Tibial nerve (tissue), 3 donors: Measurements from ENCODE around the gene TUBB4B.

Source experiments
- POLR2A ChIP-seq, 2 donors: fragments of 450-650 bp; IDR thresholded peaks; one replicate each; pipeline ENCODE4 v1.6.1; 2017; ENCODE audit warnings: antibody characterized with exemption in 2 of 2, mild to moderate bottlenecking in 2 of 2, moderate library complexity in 2 of 2
- TF ChIP-seq, protein P1 (sequence below), 5 experiments: fragments of 200-600 bp in 3 of 5; fragments of 450-650 bp in 2 of 5; sonication (generic) in 3 of 5; IDR thresholded peaks; one replicate each; pipeline ENCODE4 v1.5.1; 2016 to 2019; ENCODE audit warnings: antibody characterized with exemption in 5 of 5, mild to moderate bottlenecking in 3 of 5, moderate library complexity in 2 of 5

DNA sequence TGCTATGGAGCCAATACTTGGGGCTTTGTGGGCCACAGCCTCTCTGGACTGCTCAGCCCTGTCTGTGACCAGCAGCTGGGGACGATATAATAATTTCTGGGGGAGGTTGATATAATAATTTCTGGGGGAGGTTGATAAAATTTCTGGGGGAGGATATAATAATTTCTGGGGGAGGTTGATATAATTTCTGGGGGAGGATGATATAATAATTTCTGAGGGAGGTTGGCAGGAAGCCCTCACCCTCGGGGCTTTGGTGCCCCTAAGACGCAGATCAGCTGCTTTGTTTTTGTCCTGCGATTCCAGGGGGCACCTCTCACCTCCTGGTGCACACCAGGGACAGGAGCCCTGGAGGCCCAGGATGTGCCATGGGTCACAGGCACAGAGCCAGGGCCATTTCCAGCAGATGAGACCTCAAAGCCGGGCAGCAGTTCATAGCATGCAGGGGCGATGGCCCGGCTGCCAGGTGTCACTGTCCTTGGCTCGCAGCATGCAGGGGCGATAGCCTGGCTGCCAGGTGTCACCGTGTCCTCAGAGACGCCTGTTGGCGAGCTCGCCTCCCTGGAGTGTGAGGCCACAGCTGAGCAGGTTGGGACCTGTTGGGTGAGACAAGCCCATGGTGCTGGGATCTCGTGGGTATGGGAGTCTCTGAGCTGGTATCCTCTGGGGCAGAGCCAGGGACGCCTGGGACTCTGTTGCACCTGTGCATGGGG is 32.7 kb downstream of the TUBB4B start:
- TF ChIP-seq, protein P1, sequence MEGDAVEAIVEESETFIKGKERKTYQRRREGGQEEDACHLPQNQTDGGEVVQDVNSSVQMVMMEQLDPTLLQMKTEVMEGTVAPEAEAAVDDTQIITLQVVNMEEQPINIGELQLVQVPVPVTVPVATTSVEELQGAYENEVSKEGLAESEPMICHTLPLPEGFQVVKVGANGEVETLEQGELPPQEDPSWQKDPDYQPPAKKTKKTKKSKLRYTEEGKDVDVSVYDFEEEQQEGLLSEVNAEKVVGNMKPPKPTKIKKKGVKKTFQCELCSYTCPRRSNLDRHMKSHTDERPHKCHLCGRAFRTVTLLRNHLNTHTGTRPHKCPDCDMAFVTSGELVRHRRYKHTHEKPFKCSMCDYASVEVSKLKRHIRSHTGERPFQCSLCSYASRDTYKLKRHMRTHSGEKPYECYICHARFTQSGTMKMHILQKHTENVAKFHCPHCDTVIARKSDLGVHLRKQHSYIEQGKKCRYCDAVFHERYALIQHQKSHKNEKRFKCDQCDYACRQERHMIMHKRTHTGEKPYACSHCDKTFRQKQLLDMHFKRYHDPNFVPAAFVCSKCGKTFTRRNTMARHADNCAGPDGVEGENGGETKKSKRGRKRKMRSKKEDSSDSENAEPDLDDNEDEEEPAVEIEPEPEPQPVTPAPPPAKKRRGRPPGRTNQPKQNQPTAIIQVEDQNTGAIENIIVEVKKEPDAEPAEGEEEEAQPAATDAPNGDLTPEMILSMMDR (IDR thresholded peaks at IDR 0.05): no peak
- no peak for TF ChIP-seq POLR2A (IDR thresholded peaks at IDR 0.05)
